DMS79 treated with DMSO at 0.1 percent for 48 hours (cell line): ENCODE measurements around the gene ATG12.
"Not testable (repeated sequence)": the region's sequence is repeated elsewhere in the genome, so short reads cannot be mapped to it uniquely, and the experiment has no call there.

Experiments used
- DNase-seq: peaks from one replicate; lab custom pipeline; 2025; lab: John Stamatoyannopoulos, UW

The ATG12 gene

GRCh38 chr5:115841382-115842088 lies at the start of gene ATG12, which contains the start of gene AP3S1:
ATG12 (minus strand) TSS chr5:115841565; CDS start chr5:115841552, 13 bp downstream.
AP3S1 (plus strand) TSS chr5:115841935; CDS start chr5:115842038, 103 bp downstream.
- peak; percentile 66 for DNase-seq

- no peak for DNase-seq
These were observed 46.7 kb upstream of the ATG12 start for GRCh38 chr5:115888027-115888426.

GRCh38 chr5:115885208-115885607 lies 43.8 kb upstream of the ATG12 start:
- DNase-seq = not testable (repeated sequence)

GRCh38 chr5:115884704-115885103 lies 43.3 kb upstream of the ATG12 start:
- no peak for DNase-seq

- DNase-seq = not testable (repeated sequence)
These were observed 41.1 kb upstream of the ATG12 start for GRCh38 chr5:115882434-115882833.

- not testable (repeated sequence) for DNase-seq
These were observed 36.0 kb upstream of the ATG12 start for GRCh38 chr5:115877342-115877741.

GRCh38 chr5:115875447-115875846 lies 34.1 kb upstream of the ATG12 start:
- no peak for DNase-seq

- DNase-seq = peak; percentile 69
These were observed 32.0 kb upstream of the ATG12 start for GRCh38 chr5:115873392-115873791.

- DNase-seq = no peak
These were observed 31.1 kb upstream of the ATG12 start for GRCh38 chr5:115872447-115872846.

GRCh38 chr5:115869256-115869795 lies 28.0 kb upstream of the ATG12 start:
- no peak for DNase-seq

GRCh38 chr5:115859378-115859777 lies 18.0 kb upstream of the ATG12 start:
- no peak for DNase-seq

GRCh38 chr5:115858396-115858795 lies 17.0 kb upstream of the ATG12 start:
- DNase-seq = no peak

- DNase-seq = no peak
These were observed 16.4 kb upstream of the ATG12 start for GRCh38 chr5:115857626-115858349.

- no peak for DNase-seq
These were observed 15.7 kb upstream of the ATG12 start for GRCh38 chr5:115857057-115857479.

GRCh38 chr5:115855959-115856358 lies 14.6 kb upstream of the ATG12 start:
- DNase-seq = no peak

- DNase-seq = no peak
These were observed 12.8 kb upstream of the ATG12 start for GRCh38 chr5:115854139-115854538.

GRCh38 chr5:115850744-115851416 lies 9.5 kb upstream of the ATG12 start:
- no peak for DNase-seq

- no peak for DNase-seq
These were observed 8.0 kb upstream of the ATG12 start for GRCh38 chr5:115849258-115849798.

GRCh38 chr5:115847290-115847689 lies 5.9 kb upstream of the ATG12 start:
- DNase-seq = no peak

- DNase-seq = no peak
These were observed 3.0 kb upstream of the ATG12 start for GRCh38 chr5:115844321-115844817.

- DNase-seq = no peak
These were observed 2.2 kb upstream of the ATG12 start for GRCh38 chr5:115843444-115844130.
